ENCODE measurements around the gene QRICH2. TPM values are rescaled to one million over a fixed set of nuclear protein-coding genes. Genes with fewer than 3 reads are reported as not detected.
"Not testable (repeated sequence)": the region's sequence is repeated elsewhere in the genome, so short reads cannot be mapped to it uniquely, and the experiment has no call there.

The QRICH2 gene
- total RNA-seq, 1 donor from 2014 or later = 1.7 TPM

- Histone ChIP-seq H3K4me3 (no peak overlapping the region), H3K79me2 (ENCODE audit: low read depth) (peaks cover 6% of the 10 kb centered on the region), H3K4me1 (no peaks in the 10 kb centered on the region), H3F3A (ENCODE audit: low read depth) (peaks cover 2% of the 10 kb centered on the region), H3K9me3 (ENCODE audit: low read depth) (no peaks in the 10 kb centered on the region), H3K4me2 (no peak overlapping the region), H3K9ac (no peak overlapping the region), H3K27me3 (peaks cover 14% of the 10 kb centered on the region), H3K27ac (no peak overlapping the region), H3K36me3 (no peaks in the 10 kb centered on the region), H2AFZ (replicated peaks) (no peak overlapping the region), H4K20me1 (ENCODE audit: low read depth) (peaks cover under 1% of the 10 kb centered on the region)
- Mint-ChIP-seq H3K27me3 (ENCODE audit: insufficient read depth, low read depth) (no peaks in the 10 kb centered on the region), H3K36me3 (peaks cover 2% of the 10 kb centered on the region), H3K4me3 (no peak overlapping the region), H3K4me1 (peaks cover 6% of the 10 kb centered on the region), H3K27ac (no peak overlapping the region), H3K9me3 (no peaks in the 10 kb centered on the region)
- DNase-seq (ENCODE audit: low spot score) = no peak
- no peak for TF ChIP-seq EZH2 (IDR thresholded peaks at IDR 0.05)
- TF ChIP-seq EZH2phosphoT487 (IDR thresholded peaks at IDR 0.05) = no peak
- no peak for TF ChIP-seq CTCF (IDR thresholded peaks at IDR 0.05)
These were observed 74.3 kb downstream of the QRICH2 start for GRCh38 chr17:76233588-76234353.

GRCh38 chr17:76232342-76232741, 75.7 kb downstream of the QRICH2 start:
- DNase-seq (ENCODE audit: low spot score) = no peak
- Mint-ChIP-seq H3K36me3 (peaks cover 2% of the 10 kb centered on the region), H3K4me1 (no peaks in the 10 kb centered on the region), H3K27me3 (ENCODE audit: insufficient read depth, low read depth) (peaks cover 3% of the 10 kb centered on the region), H3K27ac (no peak overlapping the region), H3K9me3 (no peaks in the 10 kb centered on the region), H3K4me3 (no peak overlapping the region)
- Histone ChIP-seq H3K36me3 (no peaks in the 10 kb centered on the region), H3K9ac (no peak overlapping the region), H3K27me3 (no peaks in the 10 kb centered on the region), H3K9me3 (ENCODE audit: low read depth) (no peaks in the 10 kb centered on the region), H2AFZ (replicated peaks) (no peak overlapping the region), H3F3A (ENCODE audit: low read depth) (no peaks in the 10 kb centered on the region), H3K4me2 (no peak overlapping the region), H3K4me1 (no peaks in the 10 kb centered on the region), H4K20me1 (ENCODE audit: low read depth) (no peaks in the 10 kb centered on the region), H3K79me2 (ENCODE audit: low read depth) (peaks cover 3% of the 10 kb centered on the region), H3K27ac (no peak overlapping the region), H3K4me3 (no peak overlapping the region)
- TF ChIP-seq CTCF (IDR thresholded peaks at IDR 0.05) (no peak), EZH2phosphoT487 (IDR thresholded peaks at IDR 0.05) (no peak), EZH2 (IDR thresholded peaks at IDR 0.05) (no peak)

- not testable (repeated sequence) for H3K27me3 Mint-ChIP-seq (ENCODE audit: insufficient read depth, low read depth); H3K4me3 ChIP-seq; H3K4me3 Mint-ChIP-seq; H3K4me2 ChIP-seq; H3K36me3 ChIP-seq; DNase-seq (ENCODE audit: low spot score); H3K4me1 ChIP-seq; H2AFZ ChIP-seq (replicated peaks); H4K20me1 ChIP-seq (ENCODE audit: low read depth); H3K9me3 Mint-ChIP-seq; H3K27me3 ChIP-seq; H3F3A ChIP-seq (ENCODE audit: low read depth); H3K36me3 Mint-ChIP-seq; H3K9ac ChIP-seq; H3K79me2 ChIP-seq (ENCODE audit: low read depth); H3K9me3 ChIP-seq (ENCODE audit: low read depth); H3K27ac ChIP-seq; H3K27ac Mint-ChIP-seq; H3K4me1 Mint-ChIP-seq
These were observed 81.3 kb downstream of the QRICH2 start for GRCh38 chr17:76226749-76227148.

GRCh38 chr17:76225373-76226086, 82.5 kb downstream of the QRICH2 start:
- not testable (repeated sequence) for H3F3A ChIP-seq (ENCODE audit: low read depth); H3K4me1 Mint-ChIP-seq; H3K36me3 ChIP-seq; H2AFZ ChIP-seq (replicated peaks); H3K79me2 ChIP-seq (ENCODE audit: low read depth); H4K20me1 ChIP-seq (ENCODE audit: low read depth); H3K4me1 ChIP-seq; H3K9ac ChIP-seq; H3K36me3 Mint-ChIP-seq; H3K9me3 ChIP-seq (ENCODE audit: low read depth); H3K9me3 Mint-ChIP-seq; H3K4me2 ChIP-seq; H3K27me3 ChIP-seq; H3K27ac ChIP-seq; H3K4me3 ChIP-seq; DNase-seq (ENCODE audit: low spot score); H3K4me3 Mint-ChIP-seq; H3K27me3 Mint-ChIP-seq (ENCODE audit: insufficient read depth, low read depth); H3K27ac Mint-ChIP-seq

Small RNAs within 50 kb of the gene (small RNA-seq; reads per million reads assigned to genes)
- gene RF00019 = not detected
- not detected for gene RNU6-24P

Other genes starting within 250 kb of the QRICH2 start
- gene SRP68, start 235.8 kb downstream of the QRICH2 start, total RNA-seq (ENCODE audit: low replicate concordance) = 31.7 and 32.8 TPM in 2 replicates
- not detected in 2 replicates for gene GALR2, start 233.5 kb downstream of the QRICH2 start, total RNA-seq (ENCODE audit: low replicate concordance)
- gene ZACN, start 229.1 kb downstream of the QRICH2 start, total RNA-seq (ENCODE audit: low replicate concordance) = not detected in 2 replicates
- 64.3 and 72.8 TPM in 2 replicates for gene EXOC7, start 204.5 kb downstream of the QRICH2 start, total RNA-seq (ENCODE audit: low replicate concordance)
- 0.49 and 1.7 TPM in 2 replicates for gene FOXJ1, start 167.0 kb downstream of the QRICH2 start, total RNA-seq (ENCODE audit: low replicate concordance)
- gene RNF157, start 67.8 kb downstream of the QRICH2 start, total RNA-seq (ENCODE audit: low replicate concordance) = 18.5 and 21.0 TPM in 2 replicates
- 4.2 and 10.7 TPM in 2 replicates for gene UBALD2, start 42.9 kb downstream of the QRICH2 start, total RNA-seq (ENCODE audit: low replicate concordance)
- gene PRPSAP1, start 45.6 kb upstream of the QRICH2 start, total RNA-seq (ENCODE audit: low replicate concordance) = 73.7 and 89.7 TPM in 2 replicates
- gene SPHK1, start 76.3 kb upstream of the QRICH2 start, total RNA-seq (ENCODE audit: low replicate concordance) = 1.3 and 1.9 TPM in 2 replicates
- 20.6 and 46.6 TPM in 2 replicates for gene UBE2O, start 144.9 kb upstream of the QRICH2 start, total RNA-seq (ENCODE audit: low replicate concordance)
- gene AANAT, start 159.3 kb upstream of the QRICH2 start, total RNA-seq (ENCODE audit: low replicate concordance) = not detected in 2 replicates
- gene RHBDF2, start 193.1 kb upstream of the QRICH2 start, total RNA-seq (ENCODE audit: low replicate concordance) = 0.79 and 5.0 TPM in 2 replicates
- gene CYGB, start 229.4 kb upstream of the QRICH2 start, total RNA-seq (ENCODE audit: low replicate concordance) = 1.1 TPM in 1 of 2 replicates, not detected in the other
- gene PRCD, start 231.8 kb upstream of the QRICH2 start, total RNA-seq (ENCODE audit: low replicate concordance) = 0.09 TPM in 1 of 2 replicates, not detected in the other